Kasumi-1 (cell line): Measurements from ENCODE around the gene IQGAP3.
A peak's percentile ranks its signal among the peaks of the same experiment; 100 is the strongest.

ENCODE experiments used
- DNase-seq, 2 experiments: peaks; one replicate each; lab custom pipeline; 2025; lab: John Stamatoyannopoulos, UW

The IQGAP3 gene

DNA sequence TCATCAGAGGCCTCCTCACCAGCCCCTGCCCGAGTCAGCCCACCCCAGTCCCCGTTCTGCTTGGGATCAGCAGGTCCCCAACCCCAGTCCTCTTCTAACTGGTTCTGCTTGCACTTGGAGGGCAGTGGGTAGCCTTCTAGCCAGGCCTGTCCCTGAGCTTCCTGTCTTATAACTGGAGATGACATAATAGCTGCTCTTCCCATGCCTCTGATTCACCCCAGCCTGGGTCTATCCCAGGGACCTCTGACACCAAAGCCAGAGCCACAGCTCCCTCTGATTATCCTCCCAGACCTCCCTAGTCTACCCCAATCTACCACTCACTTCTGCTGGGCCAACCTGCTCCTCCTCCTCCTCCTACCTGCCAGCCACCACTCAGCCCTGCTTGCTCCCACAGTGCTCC lies 31.4 kb downstream of the IQGAP3 start:
- no peak for DNase-seq

DNA sequence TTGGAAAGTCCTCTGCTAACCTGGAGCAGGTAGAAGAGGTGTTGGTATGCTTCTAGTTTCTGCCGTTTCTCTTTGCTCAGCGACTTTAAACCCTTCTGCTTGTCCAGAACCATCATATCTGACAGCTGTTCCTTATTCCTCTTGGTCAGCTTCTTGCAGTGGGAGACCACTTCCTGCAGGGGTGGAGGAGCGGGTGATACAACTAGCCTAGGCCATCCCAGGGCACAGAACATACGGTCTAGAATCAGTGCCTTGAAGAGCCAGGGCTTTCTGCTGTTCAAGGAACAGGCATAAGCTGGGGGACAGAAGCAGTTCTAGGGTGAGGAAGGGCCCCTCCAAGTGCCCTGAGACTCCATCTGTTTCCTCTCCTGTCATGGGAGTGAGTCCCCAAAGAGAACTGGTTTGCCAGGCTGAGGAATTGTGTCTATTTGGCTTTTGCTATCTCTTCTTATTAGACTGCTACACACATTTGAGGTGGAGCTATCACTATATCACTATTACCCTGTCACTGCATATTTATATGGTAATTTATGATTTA lies 32.5 kb downstream of the IQGAP3 start:
- peak; percentile 17 to 37 for DNase-seq

- DNase-seq, result no peak
These were observed 33.5 kb downstream of the IQGAP3 start for GRCh38 chr1:156538711-156539440.

DNA sequence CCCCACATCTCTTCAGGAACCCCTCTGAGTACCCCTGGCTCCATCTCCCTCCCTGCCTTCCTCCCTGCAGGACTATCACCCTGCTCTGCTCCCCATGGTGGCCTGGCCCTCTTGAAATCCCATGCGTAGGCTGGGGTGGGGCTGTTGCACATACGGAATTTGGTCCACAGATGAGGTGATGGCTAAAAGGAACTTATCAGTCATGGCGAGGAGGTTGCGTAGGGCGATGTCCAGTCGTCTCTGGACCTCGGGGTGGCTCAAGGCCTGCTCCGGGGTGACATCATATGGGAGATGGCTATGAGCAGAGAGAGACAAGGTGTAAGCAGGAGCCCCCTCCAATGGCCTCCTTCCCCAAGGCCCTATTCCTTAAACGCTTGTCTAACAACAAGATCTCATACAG lies 35.3 kb downstream of the IQGAP3 start:
- no peak for DNase-seq

- DNase-seq, result no peak
These were observed 37.8 kb downstream of the IQGAP3 start for GRCh38 chr1:156534424-156535060.

- DNase-seq, result no peak
These were observed 38.7 kb downstream of the IQGAP3 start for GRCh38 chr1:156533568-156534220.

GRCh38 chr1:156532374-156532773 lies 40.0 kb downstream of the IQGAP3 start:
- no peak for DNase-seq

- no peak for DNase-seq
These were observed 42.4 kb downstream of the IQGAP3 start for GRCh38 chr1:156530006-156530405.

GRCh38 chr1:156528875-156529425 lies 43.4 kb downstream of the IQGAP3 start:
- no peak for DNase-seq

DNA sequence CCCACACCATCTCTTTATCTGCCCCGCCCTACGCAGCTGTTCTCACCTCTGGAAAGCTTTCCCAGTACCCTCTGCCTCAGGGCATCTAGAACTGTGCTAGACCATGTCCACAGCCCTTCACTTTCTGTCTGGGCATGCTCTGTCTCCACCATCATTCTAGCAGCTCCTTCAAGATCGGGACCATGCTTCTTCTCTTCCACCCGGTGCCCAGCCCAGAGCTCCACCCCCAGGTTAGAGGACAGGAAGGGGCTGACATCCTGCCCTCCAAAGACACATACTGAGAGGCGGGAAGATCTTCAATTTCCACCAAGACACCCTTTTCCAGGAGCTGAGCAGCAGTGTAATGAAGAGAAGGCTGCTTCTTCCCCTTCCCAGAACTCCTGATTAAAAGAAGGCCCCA lies 44.1 kb downstream of the IQGAP3 start:
- no peak for DNase-seq

- no peak for DNase-seq
These were observed 44.8 kb downstream of the IQGAP3 start for GRCh38 chr1:156527584-156527983.

DNA sequence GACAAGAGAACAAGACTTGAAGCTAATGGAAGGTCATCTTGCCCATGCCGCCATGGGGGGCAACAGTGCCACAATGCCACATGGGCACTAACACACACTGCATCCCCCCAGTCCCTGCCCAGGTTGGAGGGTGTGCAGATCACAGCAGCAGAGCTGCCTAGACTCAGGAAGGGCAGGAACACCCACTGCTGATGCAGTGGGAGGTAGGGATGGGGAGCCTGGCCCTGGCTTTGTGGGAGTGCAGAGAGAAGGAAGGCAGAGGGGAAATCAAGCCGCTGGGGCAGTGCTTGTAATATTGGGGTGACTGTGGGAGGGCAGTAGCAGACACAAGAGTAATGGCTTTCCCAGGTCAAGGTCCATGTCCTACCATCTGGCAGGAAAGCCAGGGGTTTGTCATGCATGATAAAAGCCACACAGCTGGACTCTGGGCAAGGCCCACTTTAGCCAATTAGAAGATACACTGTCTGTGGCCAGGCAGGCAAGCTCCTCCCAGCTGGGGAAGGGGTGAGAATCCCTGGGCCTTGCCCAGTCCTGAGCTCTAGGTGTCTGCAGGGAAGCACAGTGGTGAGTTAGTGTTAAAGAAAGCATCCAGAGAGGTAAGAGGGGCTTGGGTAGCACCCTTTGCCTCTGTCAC lies 46.4 kb downstream of the IQGAP3 start:
- no peak for DNase-seq

GRCh38 chr1:156525071-156525501 lies 47.3 kb downstream of the IQGAP3 start:
- DNase-seq, result peak; percentile 58 to 66

GRCh38 chr1:156524481-156524869 lies 47.9 kb downstream of the IQGAP3 start:
- peak; percentile 48 to 61 for DNase-seq

- DNase-seq, result peak; percentile 34 to 61
These were observed 48.4 kb downstream of the IQGAP3 start for GRCh38 chr1:156523801-156524480.

GRCh38 chr1:156522443-156522970 lies 49.9 kb downstream of the IQGAP3 start:
- no peak for DNase-seq

DNA sequence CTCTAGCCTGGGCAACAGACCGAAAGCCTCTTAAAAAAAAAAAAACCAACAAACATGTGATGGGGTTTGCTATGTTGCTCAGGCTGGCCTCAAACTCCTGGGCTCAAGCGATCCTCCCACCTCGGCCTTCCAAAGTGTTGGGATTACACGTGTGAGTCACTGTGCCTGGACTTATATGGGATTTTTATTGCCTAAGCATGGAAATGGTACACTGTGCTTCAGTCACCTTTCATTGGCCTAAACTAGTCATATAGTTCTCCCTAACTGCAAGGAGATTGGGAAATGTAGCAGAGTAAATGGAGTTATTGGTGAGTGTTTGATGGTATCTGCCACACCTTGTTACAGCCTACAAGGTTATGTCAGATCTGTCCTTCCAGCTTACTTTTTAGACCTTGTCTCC lies 54.6 kb downstream of the IQGAP3 start:
- DNase-seq, result no peak

- no peak for DNase-seq
These were observed 55.5 kb downstream of the IQGAP3 start for GRCh38 chr1:156516821-156517220.

GRCh38 chr1:156515956-156516355 lies 56.4 kb downstream of the IQGAP3 start:
- DNase-seq, result no peak

DNA sequence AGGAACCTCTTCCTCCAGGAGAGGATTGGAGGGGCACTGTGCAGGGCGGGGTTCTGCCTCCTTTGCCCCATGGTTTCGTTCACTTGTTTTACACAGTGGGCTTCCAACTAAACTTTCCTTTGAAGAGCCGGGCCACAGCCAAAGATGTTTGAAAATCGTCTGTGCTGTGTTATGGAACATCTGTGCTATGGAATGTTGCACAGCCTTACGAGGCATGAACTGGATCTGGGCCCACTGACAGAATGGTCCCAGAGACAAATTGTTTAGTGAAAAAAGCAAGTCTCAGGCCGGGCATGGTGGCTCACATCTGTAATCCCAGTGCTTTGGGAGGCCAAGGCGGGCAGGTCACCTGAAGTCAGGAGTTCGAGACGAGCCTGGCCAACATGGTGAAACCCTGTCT lies 59.2 kb downstream of the IQGAP3 start:
- no peak for DNase-seq

DNA sequence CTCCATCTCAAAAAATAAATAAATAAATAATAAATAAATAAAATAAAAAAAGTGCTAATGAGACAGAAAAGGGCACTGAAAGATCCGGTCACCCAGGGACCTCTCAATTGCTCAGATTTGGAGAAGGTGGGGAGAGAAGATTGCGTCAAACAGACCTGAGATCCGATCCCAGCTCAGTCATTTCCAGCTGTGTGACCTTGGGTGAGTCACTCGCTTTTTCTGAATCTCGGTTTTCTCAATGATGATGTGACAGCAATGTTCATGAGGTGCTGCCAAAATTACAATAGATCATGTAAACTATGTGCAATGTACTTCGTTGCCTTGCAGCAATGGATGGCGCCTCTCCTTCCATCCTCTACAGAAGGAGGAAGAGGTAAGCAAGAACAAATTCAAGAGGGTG lies 60.7 kb downstream of the IQGAP3 start:
- no peak for DNase-seq
